K562 (cell line): ENCODE results near the gene TFPI. TPM values are rescaled to one million over a fixed set of nuclear protein-coding genes. Genes with fewer than 3 reads are reported as not detected.
"Not testable (repeated sequence)": the region's sequence is repeated elsewhere in the genome, so short reads cannot be mapped to it uniquely, and the experiment has no call there.

Experiments
- ATAC-seq: fragments of 200-7000 bp; cut with Tn5 transposase; 3 replicates; pipeline ENCODE4 v1.9.1; 2020; ENCODE audit warnings: moderate library complexity
- BruUV-seq: library from RNA; stranded (reverse); fragments of 400-500 nt; replicated peaks from 2 replicates; lab custom pipeline; 2021; lab: Mats Ljungman, UMichigan
- CTCF ChIA-PET: fragments of 300-600 bp; formaldehyde crosslinking; extraction: SDS; loops from one replicate; lab custom pipeline; 2021; ENCODE audit warnings: low intra/inter-chr PET ratio; lab: Yijun Ruan, JAX
- POLR2A ChIA-PET: fragments of 300-600, 350-650 bp; sonication (Branson Sonifier 250); formaldehyde crosslinking; extraction: SDS; loops from one replicate; lab custom pipeline; 2021; ENCODE audit warnings: antibody characterized with exemption, inconsistent platforms; lab: Yijun Ruan, JAX
- DNase-seq, 4 experiments: peaks; one replicate each; pipeline versions ENCODE4 v3.0.0 to v3.0.0-alpha.2; 2011 to 2018; ENCODE audit warnings: low spot score in 3 of 4, mixed read lengths in 3 of 4; ENCODE audit errors: extremely low read depth in 1 of 4
- FAIRE-seq: peaks from 2 replicates; lab custom pipeline; 2011; peaks lifted over from hg19 to GRCh38; lab: Jason Lieb, UNC
- H2AFZ ChIP-seq: 2 replicates; pipeline ENCODE4 v1.6.0; 2011; ENCODE audit warnings: low read depth, low read length, control low read depth, inconsistent platforms
- H3K27ac ChIP-seq: fragments of 200-600 bp; 3 replicates; pipeline ENCODE4 v1.8.0; 2011; ENCODE audit warnings: low read depth, mild to moderate bottlenecking, control low read depth, inconsistent platforms, low read length, moderate library complexity, mixed read lengths; ENCODE audit errors: extremely low read depth
- H3K27me3 ChIP-seq, 2 experiments: fragments of 300-600 bp in 1 of 2; 2 replicates in 1 of 2; 3 replicates in 1 of 2; pipeline versions ENCODE4 v1.6.0 to v1.8.0; 2011; ENCODE audit warnings: inconsistent platforms in 2 of 2, low read length in 2 of 2, mild to moderate bottlenecking in 1 of 2, mixed read lengths in 1 of 2, moderate library complexity in 1 of 2; ENCODE audit not compliant: control insufficient read depth in 2 of 2, insufficient read depth in 2 of 2
- H3K36me3 ChIP-seq: fragments of 300-600 bp; 3 replicates; pipeline ENCODE4 v1.8.0; 2011; ENCODE audit warnings: mild to moderate bottlenecking, low read length, inconsistent platforms; ENCODE audit not compliant: control insufficient read depth, insufficient read depth
- H3K4me1 ChIP-seq, 2 experiments: fragments of 200-600 bp in 1 of 2; replicated peaks in 1 of 2; 2 replicates in 1 of 2; 3 replicates in 1 of 2; pipeline versions ENCODE4 v1.5.1 to v1.8.0; 2011; ENCODE audit warnings: inconsistent platforms in 2 of 2, low read length in 2 of 2, mild to moderate bottlenecking in 1 of 2, mixed read lengths in 1 of 2, moderate library complexity in 1 of 2; ENCODE audit not compliant: control insufficient read depth in 2 of 2, insufficient read depth in 2 of 2
- H3K4me2 ChIP-seq: 2 replicates; pipeline ENCODE4 v1.6.1; 2011; ENCODE audit warnings: low read length, control low read depth, inconsistent platforms, mixed read lengths; ENCODE audit not compliant: insufficient read depth
- H3K4me3 ChIP-seq: fragments of 200-600 bp; sonication (generic), shearing (Covaris generic); 2 replicates; pipeline ENCODE4 v1.5.1; 2016; ENCODE audit warnings: control low read depth, inconsistent platforms
- H3K79me2 ChIP-seq: fragments of 200-600 bp; 3 replicates; pipeline ENCODE4 v1.8.0; 2011; ENCODE audit warnings: low read length, inconsistent platforms; ENCODE audit not compliant: control insufficient read depth, insufficient read depth
- H3K9ac ChIP-seq, 2 experiments: 2 replicates each; pipeline versions ENCODE4 v1.6.0 to v1.6.1; 2011; ENCODE audit warnings: low read depth in 2 of 2, low read length in 2 of 2, control low read depth in 1 of 2, inconsistent platforms in 1 of 2, mild to moderate bottlenecking in 1 of 2, mixed read lengths in 1 of 2; ENCODE audit not compliant: insufficient read depth in 1 of 2
- H3K9me1 ChIP-seq: one replicate; pipeline ENCODE4 v1.6.0; 2011; ENCODE audit warnings: inconsistent platforms, mild to moderate bottlenecking, low read length, moderate library complexity; ENCODE audit not compliant: control insufficient read depth, insufficient read depth
- H3K9me3 ChIP-seq: replicated peaks from 2 replicates; pipeline ENCODE4 v1.5.1; 2011; ENCODE audit warnings: low read depth, low read length, inconsistent platforms; ENCODE audit not compliant: control insufficient read depth, insufficient read depth
- H4K20me1 ChIP-seq: replicated peaks from 2 replicates; pipeline ENCODE4 v1.6.1; 2011; ENCODE audit warnings: low read length, inconsistent platforms, mixed read lengths; ENCODE audit not compliant: control insufficient read depth, insufficient read depth
- CEBPG ChIP-seq, 3 experiments: fragments of 200-800 bp in 1 of 3; sonication (Bioruptor generic) in 1 of 3; sonication (generic) in 1 of 3; formaldehyde crosslinking in 1 of 3; IDR thresholded peaks in 2 of 3; conservative IDR thresholded peaks in 1 of 3; 2 replicates each; pipeline versions ENCODE4 v1.6.1 to v1.8.0; 2016 to 2022; ENCODE audit warnings: missing compliant biosample characterization in 2 of 3, missing genetic modification characterization in 2 of 3, mild to moderate bottlenecking in 1 of 3, missing genetic modification reagents in 1 of 3
- HNRNPLL ChIP-seq: fragments of 200-400 bp; formaldehyde crosslinking; IDR thresholded peaks from 2 replicates; pipeline ENCODE4 v1.6.1; 2017; ENCODE audit warnings: low read length, low read depth, mild to moderate bottlenecking; ENCODE audit not compliant: poor library complexity, severe bottlenecking
- ID3 ChIP-seq, 2 experiments: fragments of 250-450 bp in 1 of 2; fragments of 450-650 bp in 1 of 2; sonication (Bioruptor Pico) in 1 of 2; IDR thresholded peaks; 2 replicates each; pipeline versions ENCODE4 v1.6.1 to v1.8.0; 2016 to 2021; ENCODE audit warnings: mild to moderate bottlenecking in 2 of 2, moderate library complexity in 2 of 2, missing compliant biosample characterization in 1 of 2, missing genetic modification characterization in 1 of 2
- L3MBTL2 ChIP-seq: fragments of 450-650 bp; IDR thresholded peaks from 2 replicates; pipeline ENCODE4 v1.6.1; 2016; ENCODE audit warnings: mild to moderate bottlenecking, moderate library complexity
- PPARD ChIP-seq: fragments of 250-450 bp; sonication (Bioruptor Pico); IDR thresholded peaks from 2 replicates; pipeline ENCODE4 v1.8.0; 2022; ENCODE audit warnings: inconsistent platforms, mild to moderate bottlenecking, moderate library complexity
- STAG1 ChIP-seq: sonication (generic); formaldehyde crosslinking; IDR thresholded peaks from 2 replicates; pipeline ENCODE4 v1.5.0; 2020; ENCODE audit warnings: missing genetic modification reagents, borderline replicate concordance
- TBL1XR1 ChIP-seq, 2 experiments: IDR thresholded peaks; 2 replicates each; pipeline ENCODE4 v1.6.1; 2012; ENCODE audit warnings: improper control_type of control experiment in 2 of 2, low read length in 2 of 2, mild to moderate bottlenecking in 1 of 2
- TRIM24 ChIP-seq, 2 experiments: fragments of 450-650 bp; IDR thresholded peaks; 2 replicates each; pipeline ENCODE4 v1.6.1; 2016
- ZBTB7A ChIP-seq: IDR thresholded peaks from 2 replicates; pipeline ENCODE4 v1.6.1; 2011; ENCODE audit warnings: low read depth, mild to moderate bottlenecking, low read length, moderate library complexity, borderline replicate concordance; ENCODE audit not compliant: control insufficient read depth
- ZNF175 ChIP-seq: fragments of 200-800 bp; sonication (Bioruptor generic); IDR thresholded peaks from 2 replicates; pipeline ENCODE4 v1.6.1; 2016; ENCODE audit warnings: low read depth, mild to moderate bottlenecking, missing genetic modification characterization, missing compliant biosample characterization
- ZNF253 ChIP-seq: fragments of 250-450 bp; sonication (Bioruptor Pico); conservative IDR thresholded peaks from 2 replicates; pipeline ENCODE4 v1.6.1; 2021; ENCODE audit warnings: mild to moderate bottlenecking
- ZNF668 ChIP-seq: fragments of 250-450 bp; sonication (Bioruptor Pico); IDR thresholded peaks from 2 replicates; pipeline ENCODE4 v1.8.0; 2022; ENCODE audit warnings: mild to moderate bottlenecking, inconsistent platforms
- ZNF699 ChIP-seq: fragments of 250-450 bp; sonication (Bioruptor Pico); IDR thresholded peaks from 2 replicates; pipeline ENCODE4 v1.8.0; 2021; ENCODE audit warnings: mild to moderate bottlenecking, moderate library complexity; ENCODE audit not compliant: insufficient replicate concordance
- WGBS: fragments of 100-300 bp; shearing (Covaris generic); methylation state at CpG from one replicate; pipeline ENCODE4 v1.1.6; 2016; ENCODE audit warnings: low coverage, mixed read lengths; ENCODE audit not compliant: insufficient coverage; ENCODE audit errors: missing lambda C conversion rate; 5-methylcytosine and 5-hydroxymethylcytosine counted together
- in situ Hi-C: fragments of 300-500 bp; cut with MboI; formaldehyde crosslinking; loops from 4 replicates; pipeline ENCODE4 v1.15.0; 2018; ENCODE audit warnings: inconsistent platforms, mixed read lengths
- intact Hi-C: fragments of 100-400 bp; cut with micrococcal nuclease; formaldehyde crosslinking; loops from 2 replicates; pipeline ENCODE4 v1.14.2; 2022
- polyA plus RNA-seq, 8 experiments: library from polyadenylated mRNA; depleted of rRNA in 4 of 8; stranded (reverse) in 5 of 8; unstranded in 3 of 8; fragments of >200 nt; fragmentation: Nextera tagmentation in 2 of 8; fragmentation: Illumina TruSeq in 1 of 8; extraction: Ambion mirVana in 2 of 8; extraction: Trizol in 1 of 8; gene quantifications; 2 replicates each; pipeline versions ENCODE4 v1.2.1 to v1.2.3, GENCODE V29; 2011 to 2014; ENCODE audit warnings: inconsistent platforms in 1 of 8, missing spikeins in 1 of 8
- total RNA-seq, 7 experiments: library from RNA; depleted of rRNA in 6 of 7; stranded (reverse); fragments of >200 nt in 6 of 7; fragmentation: Illumina TruSeq in 2 of 7; extraction: Trizol in 2 of 7; gene quantifications; 2 replicates each; pipeline versions ENCODE4 v1.2.1 to v1.2.3, GENCODE V29; 2011 to 2021; ENCODE audit warnings: low replicate concordance in 1 of 7
- TF ChIP-seq, protein P1 (sequence below): fragments of 450-650 bp; IDR thresholded peaks from 2 replicates; pipeline ENCODE4 v1.6.1; 2014; ENCODE audit warnings: low read depth, mild to moderate bottlenecking, moderate library complexity, borderline replicate concordance

TFPI gene
- total and polyA plus RNA-seq, 9 of the 15 experiments (the other 6 are each of a cell fraction or from before 2014, with no cell fraction given) = 53.5 to 219 (median 100) TPM

- CTCF ChIA-PET = no interaction called here
- H3K36me3 ChIP-seq = no peaks in the 10 kb centered on the region
- in situ Hi-C loops (no loop called here), intact Hi-C loops (no loop called here)
- POLR2A ChIA-PET = no interaction called here
- no peaks in the 10 kb centered on the region for H3K4me1 ChIP-seq
- H3K79me2 ChIP-seq = no peaks in the 10 kb centered on the region
- BruUV-seq = no TSS peak
- no peaks in the 10 kb centered on the region for H4K20me1 ChIP-seq
- H3K9me1 ChIP-seq = no peaks in the 10 kb centered on the region
- H3K4me3 ChIP-seq = no peak overlapping the region
- H3K9me3 ChIP-seq = no peaks in the 10 kb centered on the region
- H2AFZ ChIP-seq = no peak overlapping the region
- H3K4me2 ChIP-seq = no peak overlapping the region
- no peak for ATAC-seq
- H3K27me3 ChIP-seq = no peaks in the 10 kb centered on the region
- DNase-seq = no peak
- no peak overlapping the region for H3K9ac ChIP-seq
- no peak for FAIRE-seq
- TF ChIP-seq PPARD (no peak), TRIM24 (IDR thresholded peaks at IDR 0.05) (no peak), HNRNPLL (no peak), L3MBTL2 (no peak), STAG1 (CRISPR knock-in tag) (no peak), ZNF175 (CRISPR knock-in tag) (no peak), TBL1XR1 (IDR thresholded peaks at IDR 0.05; ENCODE audit: low read length in 2 of 2) (no peak), ZNF253 (no peak), ZNF668 (CRISPR knock-in tag) (no peak), ID3 (CRISPR knock-in tag; IDR thresholded peaks at IDR 0.05) (no peak), ID3 (tag; IDR thresholded peaks at IDR 0.05) (no peak), ZNF699 (CRISPR knock-in tag) (no peak), ZBTB7A (no peak), CEBPG (CRISPR knock-in tag; IDR thresholded peaks at IDR 0.05) (no peak), CEBPG (tag; conservative IDR thresholded peaks at IDR 0.05 in 1 of 2, IDR thresholded peaks at IDR 0.05 in 1 of 2) (no peak)
- TF ChIP-seq, protein P1, sequence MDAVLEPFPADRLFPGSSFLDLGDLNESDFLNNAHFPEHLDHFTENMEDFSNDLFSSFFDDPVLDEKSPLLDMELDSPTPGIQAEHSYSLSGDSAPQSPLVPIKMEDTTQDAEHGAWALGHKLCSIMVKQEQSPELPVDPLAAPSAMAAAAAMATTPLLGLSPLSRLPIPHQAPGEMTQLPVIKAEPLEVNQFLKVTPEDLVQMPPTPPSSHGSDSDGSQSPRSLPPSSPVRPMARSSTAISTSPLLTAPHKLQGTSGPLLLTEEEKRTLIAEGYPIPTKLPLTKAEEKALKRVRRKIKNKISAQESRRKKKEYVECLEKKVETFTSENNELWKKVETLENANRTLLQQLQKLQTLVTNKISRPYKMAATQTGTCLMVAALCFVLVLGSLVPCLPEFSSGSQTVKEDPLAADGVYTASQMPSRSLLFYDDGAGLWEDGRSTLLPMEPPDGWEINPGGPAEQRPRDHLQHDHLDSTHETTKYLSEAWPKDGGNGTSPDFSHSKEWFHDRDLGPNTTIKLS = no peak
- TF ChIP-seq, all 486 proteins: peak for 0
- H3K27ac ChIP-seq = no peak overlapping the region
These were observed 12.0 kb upstream of the TFPI start for GRCh38 chr2:187566266-187566665.

DNA sequence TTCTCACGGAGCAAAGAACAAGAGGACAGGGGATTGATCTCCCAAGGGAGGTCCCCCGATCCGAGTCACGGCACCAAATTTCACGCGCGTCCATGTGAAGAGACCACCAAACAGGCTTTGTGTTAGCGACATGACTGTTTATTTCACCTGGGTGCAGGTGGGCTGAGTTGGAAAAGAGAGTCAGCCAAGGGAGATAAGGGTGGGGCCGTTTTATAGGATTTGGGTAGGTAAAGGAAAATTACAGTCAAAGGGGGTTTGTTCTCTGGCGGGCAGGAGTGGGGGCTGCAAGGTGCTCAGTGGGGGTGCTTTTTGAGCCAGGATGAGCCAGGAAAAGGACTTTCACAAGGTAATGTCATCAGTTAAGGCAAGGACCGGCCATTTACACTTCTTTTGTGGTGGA lies 11.4 kb upstream of the TFPI start:
- H3K79me2 ChIP-seq, H3K4me1 ChIP-seq, H2AFZ ChIP-seq, H3K4me3 ChIP-seq, intact Hi-C loops, BruUV-seq, DNase-seq, in situ Hi-C loops, H3K4me2 ChIP-seq, H3K9me1 ChIP-seq, FAIRE-seq, POLR2A ChIA-PET, CTCF ChIA-PET, ATAC-seq, H3K27me3 ChIP-seq, H4K20me1 ChIP-seq, H3K27ac ChIP-seq, H3K9ac ChIP-seq, H3K36me3 ChIP-seq, H3K9me3 ChIP-seq: not testable (repeated sequence)
- WGBS = 74% methylated on average over 9 of the region's 11 CpGs
